Uterus (tissue), 4 donors: ENCODE measurements around the gene PLXNA2. TPM values are rescaled to one million over a fixed set of nuclear protein-coding genes. Genes with fewer than 3 reads are reported as not detected.

ENCODE experiments used
- DNase-seq, 2 donors: peaks; one replicate each; pipeline ENCODE4 v3.0.0-alpha.2; 2019 to 2020
- H3K27ac ChIP-seq, 2 donors: fragments of 200-600 bp; sonication (generic); 1 replicate in 1 of 2; 2 replicates in 1 of 2; pipeline ENCODE4 v1.5.1; 2016 to 2018
- H3K27me3 ChIP-seq, 2 donors: fragments of 200-600 bp; sonication (generic); one replicate each; pipeline ENCODE4 v1.5.1; 2018 to 2019; ENCODE audit warnings: control low read depth in 1 of 2
- H3K36me3 ChIP-seq, 2 donors: fragments of 200-600 bp; sonication (generic); one replicate each; pipeline ENCODE4 v1.5.1; 2019; ENCODE audit warnings: control low read depth in 1 of 2
- H3K4me1 ChIP-seq, 2 donors: fragments of 200-600 bp; sonication (generic); one replicate each; pipeline ENCODE4 v1.5.1; 2018 to 2019; ENCODE audit warnings: control low read depth in 1 of 2
- H3K4me3 ChIP-seq, 2 donors: fragments of 200-600 bp; sonication (generic); 1 replicate in 1 of 2; 2 replicates in 1 of 2; pipeline ENCODE4 v1.5.1; 2018 to 2019; ENCODE audit warnings: mild to moderate bottlenecking in 1 of 2
- H3K9me3 ChIP-seq, 2 donors: fragments of 200-600 bp; sonication (generic); one replicate each; pipeline ENCODE4 v1.5.1; 2019; ENCODE audit warnings: control low read depth in 1 of 2
- CTCF ChIP-seq, 4 experiments: fragments of 200-600 bp in 2 of 4; fragments of 450-650 bp in 2 of 4; sonication (generic) in 2 of 4; IDR thresholded peaks; one replicate each; pipeline ENCODE4 v1.5.1; 2016 to 2019; ENCODE audit warnings: antibody characterized with exemption in 4 of 4, mild to moderate bottlenecking in 2 of 4, moderate library complexity in 1 of 4
- POLR2A ChIP-seq, 2 donors: fragments of 450-650 bp; IDR thresholded peaks; one replicate each; pipeline ENCODE4 v1.6.1; 2016; ENCODE audit warnings: antibody characterized with exemption in 2 of 2, mild to moderate bottlenecking in 1 of 2, moderate library complexity in 1 of 2
- intact Hi-C: fragments of 100-400 bp; cut with DNase I; formaldehyde crosslinking; loops from one replicate; pipeline ENCODE4 v1.15.1; 2023; ENCODE audit warnings: low total_unique reads
- total RNA-seq, 4 donors: library from RNA; depleted of rRNA in 3 of 4; stranded (reverse); fragments of >200 nt in 3 of 4; gene quantifications; one replicate each; pipeline versions ENCODE4 v1.1.0 to v1.2.4, GENCODE V29; 2014 to 2023
- donor health status: DM: yes; HTN: yes; CAD: no.

Gene PLXNA2
- total RNA-seq, 4 donors from 2014 or later: 5.4 to 94.5 (median 9.5) TPM

- Histone ChIP-seq H3K4me3 (no peak overlapping the region), H3K27me3 (no peaks in the 10 kb centered on the region), H3K9me3 (no peaks in the 10 kb centered on the region), H3K4me1 (peaks cover 19 to 40% of the 10 kb centered on the region in 2 donors), H3K27ac (peak overlapping the region; percentile 72 to 81), H3K36me3 (no peaks in the 10 kb centered on the region)
- no peak for DNase-seq
- intact Hi-C loops: no loop called here
- TF ChIP-seq CTCF (IDR thresholded peaks at IDR 0.05) (no peak), POLR2A (IDR thresholded peaks at IDR 0.05) (no peak)
These were observed 85.3 kb downstream of the PLXNA2 start for GRCh38 chr1:208158640-208159554.

- no peak for DNase-seq
- H3K4me1 ChIP-seq: peaks cover 19 to 40% of the 10 kb centered on the region in 2 donors
- no peak for TF ChIP-seq POLR2A (IDR thresholded peaks at IDR 0.05)
- TF ChIP-seq CTCF (IDR thresholded peaks at IDR 0.05): no peak
- no peaks in the 10 kb centered on the region for H3K9me3 ChIP-seq
- no peak overlapping the region for H3K4me3 ChIP-seq
- H3K27me3 ChIP-seq: no peaks in the 10 kb centered on the region
- intact Hi-C loops: no loop called here
- H3K36me3 ChIP-seq: no peaks in the 10 kb centered on the region
- no peak overlapping the region for H3K27ac ChIP-seq
These were observed 86.4 kb downstream of the PLXNA2 start for GRCh38 chr1:208157769-208158168.

- Histone ChIP-seq H3K36me3 (no peaks in the 10 kb centered on the region), H3K9me3 (no peaks in the 10 kb centered on the region), H3K4me1 (peaks cover 19 to 33% of the 10 kb centered on the region in 2 donors), H3K27ac (no peak overlapping the region), H3K4me3 (no peak overlapping the region), H3K27me3 (no peaks in the 10 kb centered on the region)
- no peak for DNase-seq
- no peak for TF ChIP-seq CTCF (IDR thresholded peaks at IDR 0.05)
- no peak for TF ChIP-seq POLR2A (IDR thresholded peaks at IDR 0.05)
- intact Hi-C loops: no loop called here
These were observed 87.4 kb downstream of the PLXNA2 start for GRCh38 chr1:208156741-208157140.

GRCh38 chr1:208156310-208156709 lies 87.9 kb downstream of the PLXNA2 start:
- Histone ChIP-seq H3K27me3 (no peaks in the 10 kb centered on the region), H3K27ac (no peak overlapping the region), H3K36me3 (no peaks in the 10 kb centered on the region), H3K4me3 (no peak overlapping the region), H3K4me1 (peaks cover 19 to 29% of the 10 kb centered on the region in 2 donors), H3K9me3 (no peaks in the 10 kb centered on the region)
- intact Hi-C loops: no loop called here
- TF ChIP-seq CTCF (IDR thresholded peaks at IDR 0.05): no peak
- no peak for TF ChIP-seq POLR2A (IDR thresholded peaks at IDR 0.05)
- no peak for DNase-seq
